Measurements from ENCODE around the gene BCAS3. TPM values are rescaled to one million over a fixed set of nuclear protein-coding genes. Genes with fewer than 3 reads are reported as not detected.

The BCAS3 gene
- total RNA-seq, 1 donor from 2014 or later, result 35.7 TPM

DNA sequence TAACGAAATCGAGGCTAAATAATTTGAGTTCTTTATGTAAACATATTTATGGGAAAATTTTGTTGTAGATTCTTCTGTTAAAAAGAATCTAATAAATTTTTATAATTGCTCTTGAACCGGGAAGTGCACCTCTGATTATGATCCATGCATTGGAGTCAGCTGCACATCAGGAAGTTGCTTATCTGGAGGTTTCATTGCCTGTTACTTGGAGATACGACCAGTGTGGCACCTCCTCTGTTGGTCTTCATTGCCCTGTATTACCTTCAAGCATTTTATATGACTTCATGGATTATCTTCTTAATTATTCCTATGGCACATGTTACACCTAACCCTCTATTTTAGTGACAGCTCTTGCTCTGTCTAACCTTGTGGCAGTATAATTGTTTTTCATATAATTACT, 409.4 kb downstream of the BCAS3 start:
- Mint-ChIP-seq H3K9me3 (ENCODE audit: unreplicated experiment) (peaks cover 2% of the 10 kb centered on the region), H3K27me3 (ENCODE audit: unreplicated experiment) (no peaks in the 10 kb centered on the region), H3K36me3 (ENCODE audit: unreplicated experiment) (peaks cover 14% of the 10 kb centered on the region), H3K4me3 (ENCODE audit: unreplicated experiment) (no peak overlapping the region), H3K4me1 (ENCODE audit: unreplicated experiment) (no peaks in the 10 kb centered on the region), H3K27ac (ENCODE audit: unreplicated experiment) (no peak overlapping the region)
- TF ChIP-seq, protein P1, sequence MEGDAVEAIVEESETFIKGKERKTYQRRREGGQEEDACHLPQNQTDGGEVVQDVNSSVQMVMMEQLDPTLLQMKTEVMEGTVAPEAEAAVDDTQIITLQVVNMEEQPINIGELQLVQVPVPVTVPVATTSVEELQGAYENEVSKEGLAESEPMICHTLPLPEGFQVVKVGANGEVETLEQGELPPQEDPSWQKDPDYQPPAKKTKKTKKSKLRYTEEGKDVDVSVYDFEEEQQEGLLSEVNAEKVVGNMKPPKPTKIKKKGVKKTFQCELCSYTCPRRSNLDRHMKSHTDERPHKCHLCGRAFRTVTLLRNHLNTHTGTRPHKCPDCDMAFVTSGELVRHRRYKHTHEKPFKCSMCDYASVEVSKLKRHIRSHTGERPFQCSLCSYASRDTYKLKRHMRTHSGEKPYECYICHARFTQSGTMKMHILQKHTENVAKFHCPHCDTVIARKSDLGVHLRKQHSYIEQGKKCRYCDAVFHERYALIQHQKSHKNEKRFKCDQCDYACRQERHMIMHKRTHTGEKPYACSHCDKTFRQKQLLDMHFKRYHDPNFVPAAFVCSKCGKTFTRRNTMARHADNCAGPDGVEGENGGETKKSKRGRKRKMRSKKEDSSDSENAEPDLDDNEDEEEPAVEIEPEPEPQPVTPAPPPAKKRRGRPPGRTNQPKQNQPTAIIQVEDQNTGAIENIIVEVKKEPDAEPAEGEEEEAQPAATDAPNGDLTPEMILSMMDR (IDR thresholded peaks at IDR 0.05), result no peak
- no peak for DNase-seq (ENCODE audit: extremely low spot score, unreplicated experiment)

DNA sequence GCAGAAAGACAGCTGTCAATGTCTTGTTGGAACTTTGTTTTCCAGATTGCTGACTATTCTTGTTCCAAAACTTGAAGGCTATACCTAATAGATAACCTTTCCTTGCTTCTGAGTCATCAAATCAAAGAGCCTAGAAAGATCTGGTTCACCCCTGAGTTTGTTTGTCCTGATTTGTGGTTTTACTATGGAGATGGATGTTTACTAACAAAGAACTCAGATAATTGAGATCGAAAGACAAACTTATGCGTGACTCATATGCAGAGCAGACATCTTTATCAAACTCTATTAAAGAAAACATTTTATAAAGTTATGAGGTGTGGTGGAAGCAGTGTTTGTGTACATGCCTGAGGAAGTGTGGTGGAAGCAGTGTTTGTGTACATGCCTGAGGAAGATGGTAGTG, 410.9 kb downstream of the BCAS3 start:
- TF ChIP-seq, protein P1 (IDR thresholded peaks at IDR 0.05), result no peak
- Mint-ChIP-seq H3K27ac (ENCODE audit: unreplicated experiment) (no peak overlapping the region), H3K36me3 (ENCODE audit: unreplicated experiment) (peaks cover 15% of the 10 kb centered on the region), H3K4me1 (ENCODE audit: unreplicated experiment) (no peaks in the 10 kb centered on the region), H3K27me3 (ENCODE audit: unreplicated experiment) (no peaks in the 10 kb centered on the region), H3K4me3 (ENCODE audit: unreplicated experiment) (no peak overlapping the region), H3K9me3 (ENCODE audit: unreplicated experiment) (peaks cover 7% of the 10 kb centered on the region)
- no peak for DNase-seq (ENCODE audit: extremely low spot score, unreplicated experiment)

DNA sequence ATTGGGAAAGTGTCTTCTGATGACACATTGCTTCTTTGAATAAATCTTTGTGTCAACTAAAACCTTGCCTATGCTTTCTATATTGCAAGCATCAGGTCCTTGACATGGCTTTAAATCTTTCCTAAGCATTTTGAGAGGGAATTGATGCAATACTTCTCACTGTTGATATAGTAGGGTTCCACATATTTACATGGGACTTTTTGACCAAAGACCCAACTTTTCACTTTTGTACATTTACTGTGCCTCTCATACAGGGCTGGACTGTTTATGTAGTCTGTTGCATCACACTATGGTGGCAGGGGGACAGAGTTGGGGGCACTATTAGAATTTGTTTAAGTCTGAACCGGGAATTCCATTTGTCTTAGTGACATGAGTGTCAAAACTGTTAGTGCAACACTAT, 413.4 kb downstream of the BCAS3 start:
- Mint-ChIP-seq H3K9me3 (ENCODE audit: unreplicated experiment) (peaks cover 7% of the 10 kb centered on the region), H3K27ac (ENCODE audit: unreplicated experiment) (no peak overlapping the region), H3K27me3 (ENCODE audit: unreplicated experiment) (no peaks in the 10 kb centered on the region), H3K36me3 (ENCODE audit: unreplicated experiment) (peaks cover 10% of the 10 kb centered on the region), H3K4me3 (ENCODE audit: unreplicated experiment) (no peak overlapping the region), H3K4me1 (ENCODE audit: unreplicated experiment) (no peaks in the 10 kb centered on the region)
- no peak for DNase-seq (ENCODE audit: extremely low spot score, unreplicated experiment)
- TF ChIP-seq, protein P1 (IDR thresholded peaks at IDR 0.05), result no peak

DNA sequence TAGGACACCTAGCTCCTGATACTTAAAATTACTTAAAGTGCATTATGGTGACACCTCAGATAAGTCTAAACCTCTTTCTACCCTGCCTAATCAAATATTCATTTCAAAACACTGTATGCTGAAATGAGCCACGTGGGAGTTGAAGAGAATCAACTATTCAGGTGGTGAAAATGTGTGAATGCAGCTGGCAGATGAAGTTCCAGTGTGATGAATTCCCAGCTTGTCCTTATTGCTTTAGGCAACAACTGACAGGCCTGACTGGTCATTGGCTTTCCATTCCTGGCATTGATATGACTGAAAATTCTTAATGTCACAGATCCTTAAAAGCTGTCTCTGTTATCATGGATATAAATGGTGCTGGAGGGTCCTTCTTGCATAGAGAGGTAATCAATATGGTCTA, 420.1 kb downstream of the BCAS3 start:
- Mint-ChIP-seq H3K27me3 (ENCODE audit: unreplicated experiment) (no peaks in the 10 kb centered on the region), H3K9me3 (ENCODE audit: unreplicated experiment) (no peaks in the 10 kb centered on the region), H3K36me3 (ENCODE audit: unreplicated experiment) (peaks cover 6% of the 10 kb centered on the region), H3K4me3 (ENCODE audit: unreplicated experiment) (no peak overlapping the region), H3K4me1 (ENCODE audit: unreplicated experiment) (no peaks in the 10 kb centered on the region), H3K27ac (ENCODE audit: unreplicated experiment) (no peak overlapping the region)
- TF ChIP-seq, protein P1 (IDR thresholded peaks at IDR 0.05), result no peak
- DNase-seq (ENCODE audit: extremely low spot score, unreplicated experiment), result no peak

DNA sequence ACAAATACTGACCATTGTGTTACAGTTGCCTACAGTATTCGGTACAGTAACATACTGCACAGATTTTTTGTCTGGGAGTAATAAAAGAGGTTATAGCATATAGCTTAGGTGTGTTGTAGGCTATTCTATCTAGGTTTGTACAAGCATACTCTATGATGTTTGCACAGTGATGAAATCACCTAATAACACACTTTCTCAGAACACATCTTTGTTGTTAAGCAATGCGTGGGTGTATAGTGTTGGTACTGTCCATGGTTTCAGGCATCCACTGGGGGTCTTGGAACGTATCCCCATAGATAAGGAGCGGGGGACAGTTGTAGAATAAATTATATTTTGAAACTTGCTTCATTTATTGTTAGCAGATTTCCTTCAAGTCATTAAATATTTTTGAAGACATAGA, 428.7 kb downstream of the BCAS3 start:
- H3K4me3 Mint-ChIP-seq (ENCODE audit: unreplicated experiment), result no peak overlapping the region

More for the DNA sequence above, 428.7 kb downstream of the BCAS3 start:
- H3K27me3 Mint-ChIP-seq (ENCODE audit: unreplicated experiment), result no peaks in the 10 kb centered on the region
- H3K27ac Mint-ChIP-seq (ENCODE audit: unreplicated experiment), result no peak overlapping the region
- peaks cover 9% of the 10 kb centered on the region for H3K9me3 Mint-ChIP-seq (ENCODE audit: unreplicated experiment)
- H3K36me3 Mint-ChIP-seq (ENCODE audit: unreplicated experiment), result peaks cover 2% of the 10 kb centered on the region
- TF ChIP-seq, protein P1 (IDR thresholded peaks at IDR 0.05), result no peak
- H3K4me1 Mint-ChIP-seq (ENCODE audit: unreplicated experiment), result peaks cover 9% of the 10 kb centered on the region
- DNase-seq (ENCODE audit: extremely low spot score, unreplicated experiment), result no peak
